Measurements from ENCODE around the gene WAS.
"Not testable (repeated sequence)": the region's sequence is repeated elsewhere in the genome, so short reads cannot be mapped to it uniquely, and the experiment has no call there.

- TF ChIP-seq, protein P1, sequence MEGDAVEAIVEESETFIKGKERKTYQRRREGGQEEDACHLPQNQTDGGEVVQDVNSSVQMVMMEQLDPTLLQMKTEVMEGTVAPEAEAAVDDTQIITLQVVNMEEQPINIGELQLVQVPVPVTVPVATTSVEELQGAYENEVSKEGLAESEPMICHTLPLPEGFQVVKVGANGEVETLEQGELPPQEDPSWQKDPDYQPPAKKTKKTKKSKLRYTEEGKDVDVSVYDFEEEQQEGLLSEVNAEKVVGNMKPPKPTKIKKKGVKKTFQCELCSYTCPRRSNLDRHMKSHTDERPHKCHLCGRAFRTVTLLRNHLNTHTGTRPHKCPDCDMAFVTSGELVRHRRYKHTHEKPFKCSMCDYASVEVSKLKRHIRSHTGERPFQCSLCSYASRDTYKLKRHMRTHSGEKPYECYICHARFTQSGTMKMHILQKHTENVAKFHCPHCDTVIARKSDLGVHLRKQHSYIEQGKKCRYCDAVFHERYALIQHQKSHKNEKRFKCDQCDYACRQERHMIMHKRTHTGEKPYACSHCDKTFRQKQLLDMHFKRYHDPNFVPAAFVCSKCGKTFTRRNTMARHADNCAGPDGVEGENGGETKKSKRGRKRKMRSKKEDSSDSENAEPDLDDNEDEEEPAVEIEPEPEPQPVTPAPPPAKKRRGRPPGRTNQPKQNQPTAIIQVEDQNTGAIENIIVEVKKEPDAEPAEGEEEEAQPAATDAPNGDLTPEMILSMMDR (IDR thresholded peaks at IDR 0.05; ENCODE audit: poor library complexity, severe bottlenecking): not testable (repeated sequence)
- TF ChIP-seq POLR2AphosphoS5 (IDR thresholded peaks at IDR 0.05); RAD21 (conservative IDR thresholded peaks at IDR 0.05); SMC3 (conservative IDR thresholded peaks at IDR 0.05; ENCODE audit: poor library complexity); EZH2 (IDR thresholded peaks at IDR 0.05; ENCODE audit: borderline replicate concordance, insufficient read depth, low read length, poor library complexity, severe bottlenecking); EP300 (conservative IDR thresholded peaks at IDR 0.05; ENCODE audit: poor library complexity, severe bottlenecking); MXI1 (conservative IDR thresholded peaks at IDR 0.05; ENCODE audit: poor library complexity, severe bottlenecking); TAF1 (IDR thresholded peaks at IDR 0.05; ENCODE audit: low read depth): not testable (repeated sequence)
- TF ChIP-seq, protein P2, sequence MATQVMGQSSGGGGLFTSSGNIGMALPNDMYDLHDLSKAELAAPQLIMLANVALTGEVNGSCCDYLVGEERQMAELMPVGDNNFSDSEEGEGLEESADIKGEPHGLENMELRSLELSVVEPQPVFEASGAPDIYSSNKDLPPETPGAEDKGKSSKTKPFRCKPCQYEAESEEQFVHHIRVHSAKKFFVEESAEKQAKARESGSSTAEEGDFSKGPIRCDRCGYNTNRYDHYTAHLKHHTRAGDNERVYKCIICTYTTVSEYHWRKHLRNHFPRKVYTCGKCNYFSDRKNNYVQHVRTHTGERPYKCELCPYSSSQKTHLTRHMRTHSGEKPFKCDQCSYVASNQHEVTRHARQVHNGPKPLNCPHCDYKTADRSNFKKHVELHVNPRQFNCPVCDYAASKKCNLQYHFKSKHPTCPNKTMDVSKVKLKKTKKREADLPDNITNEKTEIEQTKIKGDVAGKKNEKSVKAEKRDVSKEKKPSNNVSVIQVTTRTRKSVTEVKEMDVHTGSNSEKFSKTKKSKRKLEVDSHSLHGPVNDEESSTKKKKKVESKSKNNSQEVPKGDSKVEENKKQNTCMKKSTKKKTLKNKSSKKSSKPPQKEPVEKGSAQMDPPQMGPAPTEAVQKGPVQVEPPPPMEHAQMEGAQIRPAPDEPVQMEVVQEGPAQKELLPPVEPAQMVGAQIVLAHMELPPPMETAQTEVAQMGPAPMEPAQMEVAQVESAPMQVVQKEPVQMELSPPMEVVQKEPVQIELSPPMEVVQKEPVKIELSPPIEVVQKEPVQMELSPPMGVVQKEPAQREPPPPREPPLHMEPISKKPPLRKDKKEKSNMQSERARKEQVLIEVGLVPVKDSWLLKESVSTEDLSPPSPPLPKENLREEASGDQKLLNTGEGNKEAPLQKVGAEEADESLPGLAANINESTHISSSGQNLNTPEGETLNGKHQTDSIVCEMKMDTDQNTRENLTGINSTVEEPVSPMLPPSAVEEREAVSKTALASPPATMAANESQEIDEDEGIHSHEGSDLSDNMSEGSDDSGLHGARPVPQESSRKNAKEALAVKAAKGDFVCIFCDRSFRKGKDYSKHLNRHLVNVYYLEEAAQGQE (IDR thresholded peaks at IDR 0.05; ENCODE audit: borderline replicate concordance): not testable (repeated sequence)
Observed at GRCh38 chrX:48659686-48660085, 23.9 kb upstream of the WAS start.

Measured in neural cell (in vitro differentiated cells).